H1 (cell line): ENCODE measurements around the gene MYBPH. TPM values are rescaled to one million over a fixed set of nuclear protein-coding genes. Genes with fewer than 3 reads are reported as not detected.

ENCODE experiments used
- ASH2L ChIP-seq: fragments of 200-600, 300-600 bp; sonication (generic); IDR thresholded peaks from one replicate; pipeline ENCODE4 v1.7.1; 2017; ENCODE audit warnings: low read length
- CHD7 ChIP-seq: fragments of 300-600 bp; sonication (generic); IDR thresholded peaks from 2 replicates; pipeline ENCODE4 v1.7.1; 2012; ENCODE audit warnings: low read length, moderate library complexity, mild to moderate bottlenecking, inconsistent platforms; ENCODE audit not compliant: insufficient replicate concordance
- USF2 ChIP-seq: IDR thresholded peaks from 2 replicates; pipeline ENCODE4 v1.6.1; 2011; ENCODE audit warnings: low read length, improper control_type of control experiment
- polyA plus RNA-seq, 7 experiments: library from polyadenylated mRNA; depleted of rRNA in 3 of 7; stranded (reverse) in 5 of 7; unstranded in 2 of 7; fragments of >200 nt in 5 of 7; fragments of 200-250 nt in 2 of 7; gene quantifications; 1 replicate in 5 of 7; 2 replicates in 1 of 7; 4 replicates in 1 of 7; pipeline versions ENCODE4 v1.2.1 to v1.2.3, GENCODE V29; 2011 to 2013; ENCODE audit warnings: missing spikeins in 2 of 7, mixed read lengths in 2 of 7
- total RNA-seq: library from RNA; stranded (reverse); fragmentation: NEBNext Ultra II Directional; extraction: Animal tissue kit (Norgen Biotek cat#: 25700); gene quantifications from 2 replicates; pipeline ENCODE4 v1.2.1, GENCODE V29; 2021

MYBPH gene
- total and polyA plus RNA-seq, 2 of the 8 experiments (the other 6 are each of a cell fraction or from before 2014, with no cell fraction given): not detected

- TF ChIP-seq USF2 (no peak), CHD7 (no peak), ASH2L (no peak)
Observed at GRCh38 chr1:203142124-203142523, 33.5 kb downstream of the MYBPH start (continued).
